RKO (cell line): ENCODE results near the gene MGA.

Experiments
- DNase-seq: peaks from one replicate; pipeline ENCODE4 v3.0.0-alpha.2; 2016; ENCODE audit warnings: low spot score

Gene MGA

DNA sequence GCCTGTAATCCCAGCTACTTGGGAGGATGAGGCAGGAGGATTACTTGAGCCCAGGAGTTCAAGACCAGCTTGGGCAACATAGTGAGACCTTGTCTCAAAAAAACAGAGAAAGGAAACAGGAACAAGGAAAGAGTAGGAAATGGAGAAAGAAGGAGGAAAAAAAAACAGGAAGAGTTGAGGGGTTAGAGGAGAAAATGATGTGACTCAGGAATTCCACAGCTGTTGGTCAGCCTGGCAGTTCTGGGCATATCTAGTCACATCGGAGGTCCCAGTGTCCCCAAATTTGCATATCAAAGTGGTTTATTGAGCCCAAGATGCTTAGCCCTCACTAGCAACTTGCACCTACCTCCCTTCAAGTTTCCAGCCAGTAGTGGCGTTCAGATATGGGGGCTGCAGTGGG is 148.9 kb downstream of the MGA start:
- peak; percentile 20 for DNase-seq

DNA sequence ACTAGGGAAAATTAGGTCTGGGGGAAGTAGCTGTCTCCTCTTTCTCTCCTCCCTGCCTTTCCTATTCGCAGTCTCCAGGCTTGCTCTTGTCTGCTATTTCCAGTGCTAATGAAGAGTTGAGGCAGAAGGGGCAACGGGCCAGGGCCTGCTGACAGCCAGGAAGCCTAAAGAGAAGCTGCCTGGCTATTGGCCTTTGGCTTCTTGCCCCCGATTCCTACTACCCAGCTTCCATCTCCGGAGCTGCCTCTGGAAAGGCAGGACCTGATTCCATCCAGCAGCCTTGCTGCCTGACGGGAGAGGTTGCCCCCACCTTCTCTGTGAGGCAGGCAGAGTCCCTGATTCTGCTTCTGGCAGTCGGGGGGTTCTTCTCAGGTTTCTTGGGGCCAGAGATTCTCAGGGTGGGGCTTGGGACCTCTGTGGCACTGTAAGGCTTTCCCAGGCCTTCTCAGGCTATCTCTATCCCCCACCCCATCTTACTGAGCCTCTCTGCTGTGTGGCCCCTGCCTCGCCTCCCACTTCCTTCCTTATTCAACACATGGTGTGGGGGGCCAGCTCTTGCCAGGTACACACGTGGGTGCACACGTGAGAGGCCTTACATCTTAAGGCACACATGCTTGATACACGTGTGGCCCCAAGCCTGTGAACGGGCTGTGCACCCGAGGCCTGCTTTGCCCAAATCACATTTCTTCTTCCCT is 149.5 kb downstream of the MGA start:
- DNase-seq: no peak

DNA sequence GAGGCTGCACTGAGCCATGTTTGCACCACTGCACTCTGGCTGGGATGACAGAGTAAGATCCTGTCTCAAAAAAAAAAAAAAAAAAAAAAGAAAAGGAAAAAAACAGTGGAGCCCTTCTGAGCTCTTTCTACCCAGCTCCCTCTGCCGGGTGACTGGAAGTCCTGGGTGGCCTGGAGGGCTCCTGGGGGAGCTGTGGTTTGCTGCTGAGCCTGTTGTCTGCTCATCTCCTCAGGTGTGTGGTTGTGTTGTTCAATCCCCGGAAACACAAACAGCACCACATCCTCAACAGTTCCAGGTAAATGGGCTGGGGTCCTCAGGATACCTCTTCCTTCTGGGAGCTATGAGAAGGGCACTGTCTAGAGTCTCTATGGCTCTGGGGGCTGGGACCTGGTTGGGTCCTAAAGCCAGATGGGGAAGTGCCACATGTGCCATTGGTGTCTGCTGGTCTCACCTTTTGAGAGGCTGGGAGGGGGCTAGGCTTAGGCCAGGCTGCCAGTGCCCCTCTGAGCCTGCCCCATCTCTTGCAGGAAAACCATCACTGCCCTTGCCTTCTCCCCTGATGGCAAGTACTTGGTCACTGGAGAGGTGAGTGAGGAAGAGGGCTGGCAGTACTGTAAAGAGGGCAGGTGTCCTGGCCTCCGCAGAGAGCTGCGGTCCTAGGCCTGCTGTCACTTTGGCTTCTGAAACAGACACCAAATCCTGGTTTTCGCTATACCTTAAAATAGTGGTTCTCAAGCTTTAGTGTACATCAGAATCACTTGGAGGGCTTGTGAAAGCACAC is 150.6 kb downstream of the MGA start:
- DNase-seq: no peak

DNA sequence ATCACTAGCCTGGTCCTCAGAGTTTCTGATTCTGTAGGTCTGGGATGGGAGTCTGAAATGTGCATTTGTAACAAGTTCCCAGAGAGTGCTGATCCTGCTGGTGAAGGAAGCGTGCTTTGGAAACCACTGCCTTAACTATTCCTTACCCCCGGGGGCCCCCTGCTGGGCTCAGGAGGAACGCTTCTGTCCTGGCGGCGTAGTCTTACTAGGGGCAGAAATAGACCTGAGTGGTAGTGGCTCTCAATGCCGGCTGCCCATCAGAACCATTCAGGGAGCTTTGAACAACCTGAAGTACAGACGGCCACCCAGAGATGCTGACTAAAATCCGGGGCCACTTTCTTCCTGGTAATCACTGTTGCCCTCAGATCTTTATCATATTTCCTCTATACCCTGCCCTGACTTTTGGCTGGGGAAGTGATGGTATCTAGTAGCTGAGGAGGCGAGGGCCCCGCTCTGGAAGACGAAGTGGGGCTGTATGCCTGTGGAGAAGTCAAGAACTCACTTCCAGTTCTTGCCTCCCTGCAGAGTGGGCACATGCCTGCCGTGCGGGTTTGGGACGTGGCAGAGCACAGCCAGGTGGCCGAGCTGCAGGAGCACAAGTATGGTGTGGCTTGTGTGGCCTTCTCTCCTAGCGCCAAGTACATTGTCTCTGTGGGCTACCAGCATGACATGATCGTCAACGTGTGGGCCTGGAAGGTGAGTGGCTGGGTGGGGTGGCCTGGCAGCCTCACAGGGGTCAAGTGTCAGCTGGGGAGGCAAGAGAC is 151.4 kb downstream of the MGA start:
- DNase-seq: peak; percentile 83

DNA sequence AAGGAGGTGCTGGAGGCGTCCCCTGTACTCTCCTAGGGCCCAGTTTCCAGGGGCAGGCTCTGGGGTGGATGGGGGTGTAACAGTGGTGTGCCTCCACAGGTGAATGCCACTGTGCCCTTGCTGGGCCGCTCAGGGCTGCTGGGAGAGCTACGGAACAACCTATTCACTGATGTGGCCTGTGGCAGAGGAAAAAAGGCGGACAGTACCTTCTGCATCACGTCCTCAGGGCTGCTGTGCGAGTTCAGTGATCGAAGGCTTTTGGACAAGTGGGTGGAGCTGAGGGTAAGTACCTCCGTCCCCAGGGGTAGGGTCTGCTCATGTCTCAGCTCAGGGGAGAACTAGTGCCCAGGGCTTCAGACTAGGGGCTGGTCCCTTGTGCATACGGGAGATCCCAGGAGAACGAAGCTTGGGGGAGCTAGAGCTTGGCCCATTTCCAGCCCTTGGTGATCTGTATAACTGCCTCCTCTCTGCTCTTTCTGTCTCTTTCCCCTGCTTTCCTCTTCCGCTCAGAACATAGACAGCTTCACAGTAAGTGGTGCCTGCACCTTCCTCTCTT is 152.7 kb downstream of the MGA start:
- no peak for DNase-seq

DNA sequence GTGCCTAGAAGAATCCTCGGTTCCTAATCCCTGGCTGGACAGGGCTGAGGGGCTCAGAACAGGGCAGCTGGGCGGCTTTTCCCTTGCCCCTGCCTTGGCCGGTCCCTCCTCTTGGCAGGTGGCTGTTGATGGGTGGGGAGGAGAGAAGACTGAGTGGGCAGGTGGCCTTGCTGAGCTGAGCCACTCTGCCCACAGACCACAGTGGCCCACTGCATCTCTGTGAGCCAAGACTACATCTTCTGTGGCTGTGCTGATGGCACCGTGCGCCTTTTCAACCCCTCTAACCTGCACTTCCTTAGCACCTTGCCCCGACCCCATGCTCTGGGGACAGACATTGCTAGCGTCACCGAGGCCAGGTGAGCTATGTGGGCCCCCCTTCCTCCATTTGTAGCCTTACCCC is 153.2 kb downstream of the MGA start:
- DNase-seq: no peak

DNA sequence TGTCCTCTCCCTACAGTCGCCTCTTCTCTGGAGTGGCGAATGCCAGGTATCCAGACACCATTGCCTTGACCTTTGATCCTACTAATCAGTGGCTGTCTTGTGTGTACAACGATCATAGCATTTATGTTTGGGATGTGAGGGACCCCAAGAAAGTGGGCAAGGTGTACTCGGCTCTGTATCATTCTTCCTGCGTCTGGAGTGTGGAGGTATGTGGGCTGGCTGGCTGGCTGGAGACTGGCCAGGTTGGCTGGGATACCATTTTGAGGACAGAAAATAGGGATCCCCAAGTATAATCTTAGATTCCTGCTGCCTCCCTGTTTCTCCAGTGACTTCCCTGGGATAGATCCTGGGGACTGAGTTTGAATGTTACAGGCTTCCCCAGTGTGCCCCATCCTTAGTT is 154.3 kb downstream of the MGA start:
- no peak for DNase-seq

DNA sequence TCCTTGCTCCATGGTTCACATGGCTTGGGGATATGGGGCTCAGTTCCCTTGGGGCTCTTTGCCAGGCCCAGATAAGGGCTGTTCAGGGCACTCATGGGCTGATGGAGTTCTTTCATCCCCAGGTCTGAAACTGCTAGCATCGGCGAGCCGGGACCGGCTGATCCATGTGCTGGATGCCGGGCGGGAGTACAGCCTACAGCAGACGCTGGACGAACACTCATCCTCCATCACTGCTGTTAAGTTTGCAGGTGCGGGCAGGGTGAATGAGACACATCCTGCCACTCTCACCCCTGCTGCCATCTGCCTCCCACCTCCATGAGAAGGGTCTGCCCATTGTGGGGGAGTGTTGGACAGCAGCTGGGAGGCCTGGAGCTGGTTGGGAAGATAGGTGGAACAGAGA is 156.6 kb downstream of the MGA start:
- no peak for DNase-seq

DNA sequence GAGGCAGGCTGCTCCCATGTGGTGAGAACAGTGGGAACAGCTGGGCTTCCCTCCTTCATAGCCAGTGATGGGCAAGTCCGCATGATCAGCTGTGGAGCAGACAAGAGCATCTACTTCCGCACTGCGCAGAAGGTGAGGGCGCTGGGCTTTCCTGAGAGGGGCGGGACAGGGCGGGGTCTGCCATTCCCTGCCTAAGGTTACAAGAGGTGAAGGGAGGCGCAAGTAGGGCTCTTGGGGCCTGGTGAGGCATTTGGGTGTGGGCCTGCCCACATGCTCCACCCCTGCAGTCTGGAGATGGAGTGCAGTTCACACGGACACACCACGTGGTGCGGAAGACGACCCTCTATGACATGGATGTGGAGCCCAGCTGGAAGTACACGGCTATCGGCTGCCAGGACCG is 157.1 kb downstream of the MGA start:
- no peak for DNase-seq

DNA sequence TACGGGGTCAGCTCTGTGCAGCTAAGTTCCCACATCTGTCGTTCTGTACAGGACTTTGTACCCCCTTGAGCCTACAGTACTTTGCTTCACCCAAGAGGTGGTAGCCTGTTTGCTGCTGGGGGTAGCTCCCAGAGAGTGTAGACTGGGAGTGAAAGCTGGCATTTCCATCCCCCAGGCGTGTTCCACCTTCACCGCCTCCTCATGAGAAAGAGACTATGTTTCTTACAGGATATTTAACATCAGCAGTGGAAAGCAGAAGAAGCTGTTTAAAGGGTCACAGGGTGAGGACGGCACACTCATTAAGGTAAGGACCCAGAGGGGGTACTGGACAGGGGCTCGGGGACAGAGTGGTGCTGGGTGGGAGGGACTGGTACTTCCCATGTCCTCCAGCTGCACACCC is 157.6 kb downstream of the MGA start:
- no peak for DNase-seq

DNA sequence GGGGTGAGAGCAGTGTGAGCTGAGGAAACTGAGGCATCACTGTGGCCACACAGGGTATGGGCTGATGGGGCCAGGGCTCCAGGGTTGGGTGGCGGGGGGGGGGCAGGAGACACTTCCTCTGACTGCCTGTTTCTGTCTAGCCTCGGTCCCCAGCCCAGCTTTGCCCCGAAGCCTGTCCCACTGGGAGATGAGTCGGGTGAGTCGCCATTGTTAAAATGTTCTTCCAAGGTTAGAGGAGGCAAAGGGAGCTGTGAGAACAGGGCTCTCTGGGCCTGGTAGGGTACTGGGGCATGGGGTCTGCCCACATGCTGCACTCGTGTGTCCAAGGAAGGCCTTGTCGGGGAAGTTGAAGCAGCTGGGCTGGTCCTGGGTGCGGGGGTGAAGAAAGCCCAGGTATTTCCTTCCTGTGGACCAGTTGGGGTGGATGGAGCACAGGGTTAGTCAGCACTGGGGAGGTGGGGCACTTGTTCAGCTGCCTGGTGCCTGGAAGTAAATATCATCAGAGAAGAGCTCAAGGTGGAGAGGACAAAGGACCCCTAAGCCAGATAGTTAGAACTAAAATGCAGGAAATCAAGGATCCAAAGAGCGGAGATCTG is 159.3 kb downstream of the MGA start:
- no peak for DNase-seq

DNA sequence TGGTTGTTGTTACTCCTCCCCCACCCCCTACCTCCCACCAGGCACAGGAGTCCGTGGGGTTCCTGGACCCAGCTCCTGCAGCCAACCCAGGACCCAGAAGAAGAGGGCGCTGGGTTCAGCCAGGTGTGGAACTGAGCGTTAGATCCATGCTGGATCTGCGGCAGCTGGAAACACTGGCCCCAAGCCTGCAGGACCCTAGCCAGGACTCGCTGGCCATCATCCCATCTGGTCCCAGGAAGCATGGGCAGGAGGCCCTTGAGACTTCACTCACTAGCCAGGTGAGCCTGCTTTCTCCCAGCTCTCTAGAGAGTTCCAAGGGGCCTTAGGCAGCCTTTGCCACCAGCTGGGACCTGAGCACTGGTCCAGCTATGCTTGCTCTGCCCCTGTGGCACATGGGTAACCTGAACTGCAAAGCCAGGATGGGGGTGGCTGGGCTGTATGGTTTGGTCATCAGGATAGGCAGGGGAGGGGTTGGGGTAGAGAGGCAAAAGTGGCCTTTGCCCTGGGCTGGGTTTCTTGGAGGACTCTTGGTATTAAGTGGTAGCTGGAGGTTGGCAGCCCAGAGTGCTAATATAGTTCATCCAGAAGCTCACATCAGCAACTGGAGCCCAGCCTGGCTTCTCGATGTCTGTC is 160.7 kb downstream of the MGA start:
- DNase-seq: no peak

DNA sequence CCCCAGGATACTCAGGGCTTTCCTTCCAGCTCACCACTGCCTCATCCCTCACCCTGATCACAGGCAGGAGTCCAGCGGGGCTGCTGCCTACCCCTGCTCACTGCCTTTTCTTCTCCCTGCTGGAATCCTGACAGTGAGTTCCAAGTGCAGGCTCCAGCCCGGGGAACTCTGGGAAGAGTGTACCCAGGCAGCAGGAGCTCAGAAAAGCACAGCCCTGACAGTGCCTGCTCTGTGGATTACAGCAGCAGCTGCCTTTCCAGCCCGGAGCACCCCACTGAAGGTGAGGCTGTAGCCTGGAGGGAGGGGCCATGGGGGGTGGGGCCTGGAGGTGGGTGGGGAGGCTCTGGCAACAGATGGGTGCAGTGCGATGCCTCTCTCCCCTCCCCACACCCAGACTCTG is 161.6 kb downstream of the MGA start:
- no peak for DNase-seq

DNA sequence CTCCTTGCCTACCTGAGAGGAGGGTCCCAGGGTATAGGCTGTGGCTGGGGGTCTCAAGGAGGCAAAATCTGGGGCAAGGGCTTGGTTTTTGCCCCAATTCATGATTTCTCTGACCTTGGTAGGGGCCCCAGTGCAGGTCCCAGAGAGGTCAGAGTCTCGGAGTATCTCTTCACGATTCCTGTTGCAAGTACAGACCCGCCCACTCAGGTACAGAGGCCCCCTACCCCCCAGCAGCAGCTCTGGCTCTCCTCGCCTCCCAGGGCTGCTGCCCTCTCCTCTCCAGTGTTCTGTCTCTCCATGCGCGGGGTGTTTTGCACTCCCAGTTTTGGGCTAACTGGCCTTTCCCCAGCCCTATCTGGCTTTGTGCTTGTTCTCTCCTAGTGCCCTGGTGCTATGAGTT is 162.3 kb downstream of the MGA start:
- no peak for DNase-seq
